Measurements from ENCODE around the gene FITM1.

GRCh38 chr14:24146453-24146977 is 16.1 kb downstream of the FITM1 start, which contains the start of gene PSME2:
- TF ChIP-seq, protein P1, sequence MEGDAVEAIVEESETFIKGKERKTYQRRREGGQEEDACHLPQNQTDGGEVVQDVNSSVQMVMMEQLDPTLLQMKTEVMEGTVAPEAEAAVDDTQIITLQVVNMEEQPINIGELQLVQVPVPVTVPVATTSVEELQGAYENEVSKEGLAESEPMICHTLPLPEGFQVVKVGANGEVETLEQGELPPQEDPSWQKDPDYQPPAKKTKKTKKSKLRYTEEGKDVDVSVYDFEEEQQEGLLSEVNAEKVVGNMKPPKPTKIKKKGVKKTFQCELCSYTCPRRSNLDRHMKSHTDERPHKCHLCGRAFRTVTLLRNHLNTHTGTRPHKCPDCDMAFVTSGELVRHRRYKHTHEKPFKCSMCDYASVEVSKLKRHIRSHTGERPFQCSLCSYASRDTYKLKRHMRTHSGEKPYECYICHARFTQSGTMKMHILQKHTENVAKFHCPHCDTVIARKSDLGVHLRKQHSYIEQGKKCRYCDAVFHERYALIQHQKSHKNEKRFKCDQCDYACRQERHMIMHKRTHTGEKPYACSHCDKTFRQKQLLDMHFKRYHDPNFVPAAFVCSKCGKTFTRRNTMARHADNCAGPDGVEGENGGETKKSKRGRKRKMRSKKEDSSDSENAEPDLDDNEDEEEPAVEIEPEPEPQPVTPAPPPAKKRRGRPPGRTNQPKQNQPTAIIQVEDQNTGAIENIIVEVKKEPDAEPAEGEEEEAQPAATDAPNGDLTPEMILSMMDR (IDR thresholded peaks at IDR 0.05), result no peak
- TF ChIP-seq EP300 (IDR thresholded peaks at IDR 0.05) (peak in 1 of 2 donors; percentile 30), POLR2A (IDR thresholded peaks at IDR 0.05) (peak; percentile 12 to 56)
